Activated T-helper 1 cell treated with Interleukin-2 at 50 U/mL for 16 hours (primary cell): Measurements from ENCODE around the gene PLCD1.
"Not testable (repeated sequence)": the region's sequence is repeated elsewhere in the genome, so short reads cannot be mapped to it uniquely, and the experiment has no call there.

Experiments used
- DNase-seq: peaks from one replicate; pipeline ENCODE4 v3.0.0-alpha.2; 2020; ENCODE audit warnings: low read depth

PLCD1 gene

GRCh38 chr3:37986479-37987314 lies 42.7 kb downstream of the PLCD1 start:
- DNase-seq = no peak

DNA sequence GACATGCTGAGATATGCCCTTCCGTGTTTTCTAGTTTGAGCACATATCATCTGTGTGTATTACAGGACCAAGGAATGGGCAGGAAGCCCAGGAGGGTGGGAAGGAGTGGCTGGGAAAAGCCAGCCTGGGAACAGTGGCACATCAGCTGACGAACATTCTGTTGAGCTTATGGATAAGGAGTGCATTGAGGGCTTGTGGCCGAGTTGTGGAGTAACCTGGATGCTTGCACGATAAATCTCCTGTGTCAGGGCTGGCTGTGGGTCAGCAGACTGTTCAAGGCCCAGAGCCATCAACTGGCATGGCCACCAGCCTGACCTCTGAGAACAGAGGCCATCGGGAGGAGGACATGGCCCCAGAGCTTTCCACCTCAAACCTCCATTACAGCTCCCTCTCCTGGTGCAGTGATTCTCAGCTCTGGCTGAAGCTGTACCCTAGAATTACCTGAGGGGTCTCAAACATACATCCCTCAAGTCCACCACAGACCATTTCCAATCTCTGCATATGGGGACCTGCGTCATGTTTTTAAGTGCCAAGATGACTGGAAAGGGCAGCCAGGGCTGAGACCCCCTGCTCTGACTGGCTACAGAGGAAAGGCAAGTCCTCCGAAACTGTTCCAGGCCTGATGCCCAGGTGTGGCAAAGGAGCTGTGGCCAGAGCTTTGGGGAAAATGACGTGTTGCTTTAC lies 43.7 kb downstream of the PLCD1 start:
- DNase-seq = no peak

- no peak for DNase-seq
Measured at GRCh38 chr3:37984596-37984995, 44.8 kb downstream of the PLCD1 start.

DNA sequence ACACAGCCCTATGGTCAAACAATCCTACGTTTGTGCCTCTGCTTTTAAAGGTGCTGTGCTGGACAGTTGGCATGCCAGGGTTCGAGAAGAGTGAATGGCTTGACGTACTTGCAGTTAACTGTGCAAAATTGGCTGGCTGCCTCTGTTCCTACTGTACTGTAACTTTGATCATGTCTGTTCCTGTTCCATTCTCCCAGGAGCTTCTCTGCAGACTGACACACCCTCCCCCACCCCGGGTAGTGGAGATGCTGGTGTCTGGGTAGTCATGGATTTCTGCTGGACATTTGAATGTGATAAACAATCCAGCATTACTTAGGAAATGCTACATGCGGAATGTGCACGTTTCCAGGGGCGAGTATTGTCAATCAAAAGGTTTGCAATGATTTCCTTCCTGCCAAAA lies 45.4 kb downstream of the PLCD1 start:
- DNase-seq = no peak

GRCh38 chr3:37982331-37982730 lies 47.1 kb downstream of the PLCD1 start:
- DNase-seq = no peak

- DNase-seq = no peak
Measured at GRCh38 chr3:37981348-37981664, 48.1 kb downstream of the PLCD1 start.

- no peak for DNase-seq
Measured at GRCh38 chr3:37980462-37981347, 48.7 kb downstream of the PLCD1 start.

- DNase-seq = no peak
Measured at GRCh38 chr3:37979541-37980461, 49.6 kb downstream of the PLCD1 start.

DNA sequence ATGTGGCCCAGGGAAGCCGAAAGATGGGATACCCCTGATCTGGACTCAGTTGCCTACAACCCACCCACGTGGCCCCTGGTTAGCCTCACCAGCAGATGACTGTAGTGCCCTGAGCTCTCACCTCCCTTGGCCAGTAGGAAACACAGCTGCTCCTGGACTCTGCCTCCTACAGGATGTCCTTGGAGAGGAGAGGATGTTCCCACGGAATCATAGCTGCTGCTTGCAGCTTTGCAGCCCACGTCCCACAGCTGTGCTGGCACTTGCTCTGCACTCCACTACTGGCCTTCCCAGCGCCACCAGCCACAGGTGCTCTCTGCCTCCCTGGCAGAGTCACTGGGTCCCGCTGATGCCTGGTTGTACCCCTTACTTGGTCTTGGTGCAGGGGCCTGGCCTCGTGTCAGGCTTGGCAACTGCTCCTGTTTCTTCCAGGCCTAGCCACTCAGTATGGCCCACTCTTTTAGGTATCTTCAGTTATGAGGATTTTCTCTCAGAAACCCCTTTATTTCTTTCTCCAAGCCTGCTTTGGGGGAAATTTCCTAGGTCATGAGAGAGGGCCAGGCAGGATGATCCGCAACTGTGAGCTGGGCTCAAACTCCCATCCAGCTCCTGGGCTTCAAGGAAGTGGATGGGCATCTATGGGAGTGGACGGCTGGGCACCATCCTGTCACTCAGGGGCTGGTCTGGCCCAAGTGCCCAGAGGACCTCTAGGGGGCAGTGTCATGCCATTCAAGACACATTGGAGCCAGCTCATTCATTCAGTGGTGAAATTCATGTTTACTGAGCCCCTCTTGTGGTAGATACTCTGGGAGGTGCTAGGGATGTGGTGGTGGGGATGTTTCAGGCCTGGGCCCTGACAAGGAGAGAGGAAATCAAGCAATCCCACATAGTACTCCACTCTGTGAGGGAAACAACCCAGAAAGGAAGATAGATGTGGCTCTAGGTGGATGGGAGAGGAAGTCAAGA lies 55.0 kb downstream of the PLCD1 start:
- DNase-seq = peak; percentile 53

GRCh38 chr3:37973246-37974054 lies 56.0 kb downstream of the PLCD1 start:
- DNase-seq = no peak

DNA sequence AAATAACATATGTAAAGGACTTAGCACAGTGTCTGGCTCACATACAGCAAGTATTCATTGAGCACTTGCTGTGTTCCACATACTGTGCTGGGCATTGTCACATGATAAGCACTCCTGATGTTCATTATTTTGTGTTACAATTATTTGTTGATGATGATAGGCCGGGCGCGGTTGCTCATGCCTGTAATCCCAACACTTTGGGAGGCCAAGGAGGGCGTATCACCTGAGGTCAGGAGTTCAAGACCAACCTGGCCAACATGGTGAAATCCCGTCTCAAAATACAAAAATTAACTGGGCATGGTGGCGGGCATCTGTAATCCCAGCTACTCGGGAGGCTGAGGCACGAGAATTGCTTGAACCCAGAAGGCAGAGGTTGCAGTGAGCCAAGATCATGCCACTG lies 57.4 kb downstream of the PLCD1 start:
- DNase-seq = not testable (repeated sequence)

GRCh38 chr3:37971467-37971866 lies 58.0 kb downstream of the PLCD1 start:
- no peak for DNase-seq

- DNase-seq = no peak
Measured at GRCh38 chr3:37970802-37971201, 58.6 kb downstream of the PLCD1 start.

- no peak for DNase-seq
Measured at GRCh38 chr3:37969596-37970100, 59.8 kb downstream of the PLCD1 start.

- no peak for DNase-seq
Measured at GRCh38 chr3:37968813-37969595, 60.4 kb downstream of the PLCD1 start.

DNA sequence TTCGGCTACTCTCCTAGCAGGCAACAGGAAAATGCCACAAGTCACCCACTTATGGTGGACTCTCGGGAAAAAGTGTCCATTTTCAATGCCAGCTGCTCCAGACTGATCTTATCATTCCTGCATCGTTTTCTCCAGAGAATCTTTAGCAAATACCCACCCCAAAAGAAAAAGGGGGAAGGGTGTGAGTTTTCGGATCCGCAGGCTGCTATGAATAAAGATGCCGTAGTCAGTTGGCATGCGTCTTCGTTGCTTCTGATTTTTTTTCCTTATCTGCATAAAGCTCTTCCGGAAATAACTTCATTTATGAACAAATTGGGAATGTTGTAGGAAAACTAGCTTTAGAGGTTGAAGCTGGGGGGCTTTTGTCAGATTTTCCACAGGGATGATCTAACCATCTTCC lies 61.2 kb downstream of the PLCD1 start:
- no peak for DNase-seq

DNA sequence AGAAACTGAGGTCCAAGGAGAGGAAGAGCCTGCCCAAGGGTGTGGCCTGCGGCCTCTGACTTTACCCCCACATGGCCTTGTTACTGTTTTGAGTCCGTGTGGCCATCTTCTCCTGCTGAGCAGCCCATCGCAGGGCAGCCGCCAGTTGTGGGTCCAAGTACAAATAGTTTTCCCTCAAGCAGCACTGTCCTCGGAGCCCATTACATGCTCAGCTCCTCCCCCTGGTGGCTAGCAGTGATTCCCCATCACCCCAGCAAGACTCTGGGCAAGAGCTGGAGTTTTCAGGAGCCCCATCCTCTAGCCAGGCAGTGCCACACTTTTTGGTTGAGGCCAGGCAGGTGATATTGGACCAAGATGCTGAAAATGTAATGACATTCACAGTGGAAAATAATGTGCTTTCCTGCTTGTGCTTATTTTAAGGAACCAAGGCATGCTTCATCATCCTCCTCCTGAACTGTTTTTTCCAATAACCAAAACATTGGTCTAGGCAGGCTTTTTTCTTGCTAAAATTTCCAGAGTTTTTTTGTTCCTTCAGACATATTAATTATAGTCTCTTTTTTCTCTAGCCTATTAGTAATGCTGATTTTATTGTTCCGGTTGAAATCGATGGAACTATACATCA lies 62.1 kb downstream of the PLCD1 start:
- DNase-seq = peak; percentile 19

DNA sequence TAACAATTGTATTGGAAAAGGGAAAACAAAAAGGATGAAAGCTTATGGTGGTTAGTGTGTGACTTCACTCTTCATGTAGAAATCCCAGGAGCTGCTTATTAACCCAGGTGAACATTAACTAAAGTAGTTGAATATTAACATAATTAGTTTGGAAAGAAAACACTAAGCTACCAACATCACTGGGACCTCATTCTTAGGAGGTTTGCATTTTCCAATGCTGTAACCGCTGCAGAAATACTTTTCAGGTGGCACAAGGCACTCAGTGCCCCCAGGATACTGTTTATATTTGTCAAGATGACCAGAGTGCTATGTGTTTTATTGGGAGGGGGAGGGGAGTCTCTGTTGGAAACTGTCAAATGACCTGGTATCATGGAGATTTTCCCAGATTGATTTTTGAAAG lies 64.7 kb downstream of the PLCD1 start:
- DNase-seq = no peak
